ENCODE data around the gene ARX.

Gene ARX

GRCh38 chrX:25015486-25016360 lies at the start of gene ARX:
Gene ARX (minus strand): TSS chrX:25015965. CDS start chrX:25015737, 228 bp downstream.
- Histone ChIP-seq H3K36me3 (ENCODE audit: insufficient read depth, low read depth, low read length) (no peaks in the 10 kb centered on the region), H3K4me1 (ENCODE audit: insufficient read depth, low read length) (no peaks in the 10 kb centered on the region; the same call in 1 of the 2 replicates), H3K27me3 (ENCODE audit: insufficient read depth, low read length) (peaks cover 98% of the 10 kb centered on the region), H3K9ac (ENCODE audit: low read depth, low read length) (no peak within 1 kb of the TSS), H3K9me3 (ENCODE audit: insufficient read depth, low read depth, low read length) (no peaks in the 10 kb centered on the region), H3K27ac (ENCODE audit: low read length) (no peak within 1 kb of the TSS), H3K4me3 (ENCODE audit: low read length) (peak within 1 kb of the TSS; percentile 49; the same call in 1 of the 2 replicates)

DNA sequence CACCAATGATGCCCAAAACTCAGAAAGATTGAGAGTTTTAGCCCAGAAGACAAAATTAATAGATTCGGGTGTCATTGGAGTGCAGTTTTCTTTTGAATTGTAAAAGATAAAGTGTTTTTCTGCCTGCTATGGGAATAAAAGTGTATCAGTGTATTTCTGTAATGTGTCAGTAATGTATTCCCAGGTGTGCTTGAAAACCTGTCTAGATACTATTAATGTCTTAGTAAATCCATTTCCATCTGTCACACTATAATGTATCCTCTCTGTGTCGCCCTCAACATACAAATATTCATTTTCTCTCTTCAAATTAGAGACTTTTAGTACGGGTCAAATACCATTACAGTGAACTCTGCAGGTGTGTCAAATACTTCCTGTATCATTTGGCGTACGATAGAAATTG lies 43.5 kb upstream of the ARX start:
- H3K4me1 ChIP-seq (ENCODE audit: insufficient read depth, low read length): no peaks in the 10 kb centered on the region
- no peak overlapping the region for H3K9ac ChIP-seq (ENCODE audit: low read depth, low read length)
- no peak overlapping the region for H3K27ac ChIP-seq (ENCODE audit: low read length)
- no peaks in the 10 kb centered on the region; the same call in 1 of the 2 replicates for H3K9me3 ChIP-seq (ENCODE audit: insufficient read depth, low read depth, low read length)
- H3K4me3 ChIP-seq (ENCODE audit: low read length): no peak overlapping the region
- H3K27me3 ChIP-seq (ENCODE audit: insufficient read depth, low read length): no peaks in the 10 kb centered on the region
- no peaks in the 10 kb centered on the region for H3K36me3 ChIP-seq (ENCODE audit: insufficient read depth, low read depth, low read length)

- Histone ChIP-seq H3K9me3 (ENCODE audit: insufficient read depth, low read depth, low read length) (peaks cover 5% of the 10 kb centered on the region; the same call in 1 of the 2 replicates), H3K9ac (ENCODE audit: low read depth, low read length) (no peak overlapping the region), H3K36me3 (ENCODE audit: insufficient read depth, low read depth, low read length) (no peaks in the 10 kb centered on the region), H3K27me3 (ENCODE audit: insufficient read depth, low read length) (no peaks in the 10 kb centered on the region), H3K4me3 (ENCODE audit: low read length) (no peak overlapping the region), H3K27ac (ENCODE audit: low read length) (no peak overlapping the region), H3K4me1 (ENCODE audit: insufficient read depth, low read length) (peaks cover 28% of the 10 kb centered on the region; the same call in 1 of the 2 replicates)
Measured at GRCh38 chrX:25052798-25053534, 37.2 kb upstream of the ARX start.

DNA sequence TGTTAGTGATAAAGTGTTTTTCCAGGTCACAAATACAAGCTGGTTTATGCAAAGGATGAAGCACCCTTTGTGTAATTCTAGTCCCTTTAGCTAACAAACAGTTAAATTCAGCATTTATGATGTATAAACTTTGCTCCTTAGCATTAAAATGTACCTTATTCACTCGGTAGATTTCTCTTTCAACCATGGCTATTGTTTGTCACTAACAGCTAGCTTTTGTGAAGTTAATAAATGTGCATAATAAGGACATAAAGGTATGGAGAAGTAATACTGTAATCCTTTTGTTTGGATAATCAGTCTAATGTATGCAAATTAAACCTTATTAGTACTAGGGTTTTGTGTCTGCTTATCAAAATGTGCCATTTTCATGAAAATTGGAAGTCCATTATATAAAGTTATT lies 34.2 kb upstream of the ARX start:
- no peak overlapping the region for H3K9ac ChIP-seq (ENCODE audit: low read depth, low read length)
- H3K36me3 ChIP-seq (ENCODE audit: insufficient read depth, low read depth, low read length): no peaks in the 10 kb centered on the region
- peaks cover 5% of the 10 kb centered on the region; the same call in 1 of the 2 replicates for H3K9me3 ChIP-seq (ENCODE audit: insufficient read depth, low read depth, low read length)
- peaks cover 35% of the 10 kb centered on the region for H3K4me1 ChIP-seq (ENCODE audit: insufficient read depth, low read length)
- no peaks in the 10 kb centered on the region for H3K27me3 ChIP-seq (ENCODE audit: insufficient read depth, low read length)
- H3K27ac ChIP-seq (ENCODE audit: low read length): no peak overlapping the region
- peak overlapping the region; percentile 40; the same call in 1 of the 2 replicates for H3K4me3 ChIP-seq (ENCODE audit: low read length)

- no peak overlapping the region; the same call in 1 of the 2 replicates for H3K4me3 ChIP-seq (ENCODE audit: low read length)
- H3K9me3 ChIP-seq (ENCODE audit: insufficient read depth, low read depth, low read length): peaks cover 5% of the 10 kb centered on the region; the same call in 1 of the 2 replicates
- no peak overlapping the region for H3K9ac ChIP-seq (ENCODE audit: low read depth, low read length)
- H3K27me3 ChIP-seq (ENCODE audit: insufficient read depth, low read length): no peaks in the 10 kb centered on the region
- peak overlapping the region; percentile 39 for H3K27ac ChIP-seq (ENCODE audit: low read length)
- H3K36me3 ChIP-seq (ENCODE audit: insufficient read depth, low read depth, low read length): no peaks in the 10 kb centered on the region
- peaks cover 35% of the 10 kb centered on the region for H3K4me1 ChIP-seq (ENCODE audit: insufficient read depth, low read length)
Measured at GRCh38 chrX:25049357-25049756, 33.6 kb upstream of the ARX start.

DNA sequence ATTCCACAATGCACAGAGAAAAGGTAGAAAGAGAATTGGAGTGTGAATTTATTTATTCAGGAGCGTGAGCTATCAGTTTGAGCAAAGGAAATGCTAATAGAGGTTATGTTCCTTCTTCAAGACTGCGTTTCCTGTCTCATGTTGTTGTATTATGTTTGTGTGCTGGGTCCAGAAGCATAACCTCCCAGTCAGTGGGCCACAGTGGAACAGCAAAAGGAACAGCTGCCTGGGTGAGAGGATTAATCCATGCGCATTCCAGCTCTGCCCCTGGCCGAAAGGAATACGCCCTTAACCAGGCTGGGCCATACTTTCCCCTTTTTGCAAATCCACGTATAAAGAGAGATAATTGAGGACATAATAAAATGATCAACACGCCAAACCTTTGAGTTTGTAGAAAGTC lies 32.4 kb upstream of the ARX start:
- no peak overlapping the region for H3K9ac ChIP-seq (ENCODE audit: low read depth, low read length)
- no peaks in the 10 kb centered on the region for H3K36me3 ChIP-seq (ENCODE audit: insufficient read depth, low read depth, low read length)
- peaks cover 5% of the 10 kb centered on the region; the same call in 1 of the 2 replicates for H3K9me3 ChIP-seq (ENCODE audit: insufficient read depth, low read depth, low read length)
- H3K4me3 ChIP-seq (ENCODE audit: low read length): no peak overlapping the region
- H3K27me3 ChIP-seq (ENCODE audit: insufficient read depth, low read length): no peaks in the 10 kb centered on the region
- H3K4me1 ChIP-seq (ENCODE audit: insufficient read depth, low read length): peaks cover 30% of the 10 kb centered on the region
- no peak overlapping the region for H3K27ac ChIP-seq (ENCODE audit: low read length)

DNA sequence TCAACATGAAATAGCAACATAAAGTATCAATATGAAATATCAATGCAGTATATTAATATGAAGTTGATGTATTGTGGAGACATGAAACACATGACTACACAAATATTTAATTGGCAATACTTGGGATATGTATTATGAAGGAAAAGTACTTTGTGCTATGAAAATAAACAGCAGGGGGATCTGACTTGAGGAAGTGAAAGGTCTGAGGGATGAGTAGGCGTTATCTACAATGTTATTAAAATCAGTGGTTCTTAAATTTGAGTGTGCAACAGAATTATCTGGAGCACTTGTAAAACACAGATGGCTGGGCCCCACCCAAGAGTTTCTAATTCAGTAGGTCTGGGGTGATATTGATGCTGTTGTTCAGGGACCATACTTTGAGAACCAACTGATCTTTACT lies 27.4 kb upstream of the ARX start:
- H3K27ac ChIP-seq (ENCODE audit: low read length): no peak overlapping the region
- H3K4me3 ChIP-seq (ENCODE audit: low read length): no peak overlapping the region
- H3K4me1 ChIP-seq (ENCODE audit: insufficient read depth, low read length): peaks cover 9% of the 10 kb centered on the region
- H3K27me3 ChIP-seq (ENCODE audit: insufficient read depth, low read length): no peaks in the 10 kb centered on the region
- H3K9me3 ChIP-seq (ENCODE audit: insufficient read depth, low read depth, low read length): no peaks in the 10 kb centered on the region
- H3K9ac ChIP-seq (ENCODE audit: low read depth, low read length): no peak overlapping the region
- no peaks in the 10 kb centered on the region for H3K36me3 ChIP-seq (ENCODE audit: insufficient read depth, low read depth, low read length)

DNA sequence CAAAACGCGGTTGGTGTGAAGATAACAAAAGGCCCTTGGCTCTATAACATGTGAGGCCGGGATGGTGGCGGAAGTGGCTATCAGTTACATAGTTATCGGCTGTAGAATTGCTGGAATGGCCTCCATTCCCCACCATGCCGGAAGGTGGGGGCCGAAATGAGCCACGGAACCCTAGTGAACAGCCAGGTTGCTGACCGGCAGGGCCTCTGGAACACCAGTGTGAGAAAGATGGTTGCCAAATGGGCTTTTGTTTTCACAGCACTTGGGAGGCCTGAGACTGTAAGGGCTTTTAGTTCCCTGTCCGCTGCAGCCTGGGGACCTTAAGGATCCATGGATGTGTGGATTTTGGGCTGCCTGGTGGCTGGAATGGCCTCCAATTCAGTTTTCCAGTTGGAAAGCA lies 23.3 kb upstream of the ARX start:
- Histone ChIP-seq H3K4me3 (ENCODE audit: low read length) (no peak overlapping the region), H3K36me3 (ENCODE audit: insufficient read depth, low read depth, low read length) (no peaks in the 10 kb centered on the region), H3K9me3 (ENCODE audit: insufficient read depth, low read depth, low read length) (no peaks in the 10 kb centered on the region), H3K4me1 (ENCODE audit: insufficient read depth, low read length) (no peaks in the 10 kb centered on the region), H3K9ac (ENCODE audit: low read depth, low read length) (no peak overlapping the region), H3K27me3 (ENCODE audit: insufficient read depth, low read length) (no peaks in the 10 kb centered on the region), H3K27ac (ENCODE audit: low read length) (no peak overlapping the region)

DNA sequence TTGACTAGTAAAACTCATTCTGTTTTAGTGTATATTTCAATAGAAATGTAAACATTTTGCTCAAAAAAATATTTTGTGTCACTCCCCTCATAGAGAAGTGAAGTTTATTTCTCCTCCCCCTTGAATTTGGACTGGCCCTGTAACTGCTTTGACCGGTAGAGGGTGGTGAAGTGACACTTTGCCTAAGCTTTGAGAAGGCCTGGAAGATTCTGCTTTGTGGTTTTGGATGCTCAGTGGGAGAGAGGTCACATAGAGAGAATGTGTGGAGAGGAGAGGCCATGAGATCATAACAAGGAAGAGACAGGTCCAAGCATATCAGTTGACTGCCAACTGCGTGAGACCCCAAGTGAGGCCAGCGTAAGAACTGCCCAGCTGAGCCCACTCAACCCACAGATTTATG lies 19.1 kb upstream of the ARX start:
- H3K27me3 ChIP-seq (ENCODE audit: insufficient read depth, low read length): no peaks in the 10 kb centered on the region
- H3K27ac ChIP-seq (ENCODE audit: low read length): no peak overlapping the region
- H3K36me3 ChIP-seq (ENCODE audit: insufficient read depth, low read depth, low read length): no peaks in the 10 kb centered on the region
- no peaks in the 10 kb centered on the region for H3K9me3 ChIP-seq (ENCODE audit: insufficient read depth, low read depth, low read length)
- H3K4me3 ChIP-seq (ENCODE audit: low read length): no peak overlapping the region
- H3K9ac ChIP-seq (ENCODE audit: low read depth, low read length): no peak overlapping the region
- no peaks in the 10 kb centered on the region for H3K4me1 ChIP-seq (ENCODE audit: insufficient read depth, low read length)

GRCh38 chrX:25029288-25029825 lies 13.6 kb upstream of the ARX start:
- no peaks in the 10 kb centered on the region for H3K9me3 ChIP-seq (ENCODE audit: insufficient read depth, low read depth, low read length)
- H3K27ac ChIP-seq (ENCODE audit: low read length): no peak overlapping the region
- H3K36me3 ChIP-seq (ENCODE audit: insufficient read depth, low read depth, low read length): no peaks in the 10 kb centered on the region

DNA sequence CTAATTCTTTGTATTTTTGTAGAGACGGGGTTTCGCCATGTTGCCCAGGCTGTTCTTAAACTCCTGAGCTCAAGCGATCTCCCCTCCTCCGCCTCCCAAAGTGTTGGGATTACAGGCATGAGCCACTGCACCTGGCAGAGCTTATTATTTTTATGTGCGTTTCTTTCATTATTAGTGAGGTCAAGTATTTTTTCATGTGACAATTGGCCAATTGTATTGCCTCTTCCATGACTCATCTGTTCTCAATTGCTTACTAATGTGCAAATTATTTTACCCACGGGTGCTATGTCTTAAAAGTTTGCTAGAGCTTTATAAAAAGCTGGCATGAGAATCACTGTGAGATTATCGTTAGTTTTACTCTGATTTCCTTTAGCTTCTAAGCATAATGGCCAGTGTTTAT lies 13.0 kb upstream of the ARX start:
- peaks cover 22% of the 10 kb centered on the region for H3K27me3 ChIP-seq (ENCODE audit: insufficient read depth, low read length)
- no peak overlapping the region for H3K27ac ChIP-seq (ENCODE audit: low read length)
- no peaks in the 10 kb centered on the region for H3K36me3 ChIP-seq (ENCODE audit: insufficient read depth, low read depth, low read length)
- H3K9ac ChIP-seq (ENCODE audit: low read depth, low read length): no peak overlapping the region
- no peaks in the 10 kb centered on the region; the same call in none of the 2 replicates for H3K4me1 ChIP-seq (ENCODE audit: insufficient read depth, low read length)
- H3K4me3 ChIP-seq (ENCODE audit: low read length): no peak overlapping the region
- no peaks in the 10 kb centered on the region for H3K9me3 ChIP-seq (ENCODE audit: insufficient read depth, low read depth, low read length)

More at GRCh38 chrX:25029288-25029825, 13.6 kb upstream of the ARX start:
- Histone ChIP-seq H3K9ac (ENCODE audit: low read depth, low read length) (no peak overlapping the region), H3K4me3 (ENCODE audit: low read length) (no peak overlapping the region), H3K27me3 (ENCODE audit: insufficient read depth, low read length) (peaks cover 16% of the 10 kb centered on the region), H3K4me1 (ENCODE audit: insufficient read depth, low read length) (no peaks in the 10 kb centered on the region; the same call in none of the 2 replicates)
